AG10803 (cell line): ENCODE measurements around the gene LINC00237.

Experiments
- DNase-seq: peaks from one replicate; pipeline ENCODE4 v3.0.0; 2010; ENCODE audit warnings: low read depth
- H3K4me3 ChIP-seq: 2 replicates; pipeline ENCODE4 v1.5.1; 2011; ENCODE audit warnings: mild to moderate bottlenecking, low read length, control low read depth
- TF ChIP-seq, protein P1 (sequence below): conservative IDR thresholded peaks from 2 replicates; pipeline ENCODE4 v1.5.1; 2011; ENCODE audit warnings: mild to moderate bottlenecking, low read length, control low read depth, inconsistent platforms

The LINC00237 gene

DNA sequence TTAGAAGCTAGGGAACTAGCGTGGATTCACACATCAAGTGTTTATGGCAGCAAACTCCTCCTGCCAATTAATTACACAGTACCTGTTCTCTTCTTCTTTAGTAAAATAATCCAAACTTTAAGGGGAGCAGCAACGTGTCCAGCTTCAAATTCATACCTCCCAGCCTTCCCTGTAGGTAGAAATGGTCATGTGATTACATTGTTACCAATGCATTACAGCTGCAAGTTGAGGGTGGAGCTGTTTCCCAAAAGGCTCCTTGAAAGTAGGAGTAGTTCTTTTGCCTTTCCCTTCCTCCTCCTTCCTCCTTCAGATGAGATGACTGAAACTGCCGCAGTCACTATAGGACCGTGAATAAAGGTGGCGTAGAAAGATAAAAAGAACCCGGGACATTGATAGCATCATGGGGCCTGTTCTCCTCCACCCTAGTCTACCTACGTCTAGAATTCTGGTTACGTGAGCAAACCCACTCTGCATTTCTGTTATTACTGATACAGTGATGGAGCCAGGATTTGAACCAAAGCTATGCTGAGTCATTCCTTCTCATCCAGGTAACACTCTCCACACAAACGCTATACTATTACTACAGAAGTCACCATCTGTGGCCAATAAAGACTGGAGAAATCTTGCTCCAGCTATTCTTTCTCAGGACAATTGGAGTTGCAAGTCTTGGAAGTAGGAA lies 18.2 kb downstream of the LINC00237 start:
- no peak for DNase-seq
- H3K4me3 ChIP-seq: no peak overlapping the region
- TF ChIP-seq, protein P1, sequence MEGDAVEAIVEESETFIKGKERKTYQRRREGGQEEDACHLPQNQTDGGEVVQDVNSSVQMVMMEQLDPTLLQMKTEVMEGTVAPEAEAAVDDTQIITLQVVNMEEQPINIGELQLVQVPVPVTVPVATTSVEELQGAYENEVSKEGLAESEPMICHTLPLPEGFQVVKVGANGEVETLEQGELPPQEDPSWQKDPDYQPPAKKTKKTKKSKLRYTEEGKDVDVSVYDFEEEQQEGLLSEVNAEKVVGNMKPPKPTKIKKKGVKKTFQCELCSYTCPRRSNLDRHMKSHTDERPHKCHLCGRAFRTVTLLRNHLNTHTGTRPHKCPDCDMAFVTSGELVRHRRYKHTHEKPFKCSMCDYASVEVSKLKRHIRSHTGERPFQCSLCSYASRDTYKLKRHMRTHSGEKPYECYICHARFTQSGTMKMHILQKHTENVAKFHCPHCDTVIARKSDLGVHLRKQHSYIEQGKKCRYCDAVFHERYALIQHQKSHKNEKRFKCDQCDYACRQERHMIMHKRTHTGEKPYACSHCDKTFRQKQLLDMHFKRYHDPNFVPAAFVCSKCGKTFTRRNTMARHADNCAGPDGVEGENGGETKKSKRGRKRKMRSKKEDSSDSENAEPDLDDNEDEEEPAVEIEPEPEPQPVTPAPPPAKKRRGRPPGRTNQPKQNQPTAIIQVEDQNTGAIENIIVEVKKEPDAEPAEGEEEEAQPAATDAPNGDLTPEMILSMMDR: no peak

DNA sequence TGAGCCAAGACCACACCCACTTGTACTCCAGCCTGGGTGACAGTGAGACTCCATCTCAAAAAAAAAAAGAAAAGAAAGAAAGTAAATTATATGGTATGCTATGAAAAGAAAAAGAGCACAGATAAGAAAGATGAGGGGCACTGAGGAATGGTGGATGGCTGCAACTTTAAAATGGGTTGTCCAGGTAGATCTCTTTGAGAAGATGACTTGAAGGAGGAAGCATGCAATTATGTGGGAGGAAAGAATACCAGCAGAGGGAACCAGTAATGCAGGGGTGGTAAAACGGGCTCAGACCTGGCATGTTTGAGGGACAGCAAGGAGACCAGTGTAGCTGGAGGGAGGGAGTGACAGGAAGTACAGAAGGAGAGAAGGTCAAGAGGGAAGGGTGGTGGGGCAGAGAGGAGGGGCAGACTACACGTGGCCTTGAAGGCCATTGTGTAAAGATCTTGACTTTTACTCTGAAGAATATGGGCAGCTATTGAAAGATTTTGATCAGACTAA lies 22.3 kb downstream of the LINC00237 start:
- H3K4me3 ChIP-seq: no peak overlapping the region
- no peak for DNase-seq

DNA sequence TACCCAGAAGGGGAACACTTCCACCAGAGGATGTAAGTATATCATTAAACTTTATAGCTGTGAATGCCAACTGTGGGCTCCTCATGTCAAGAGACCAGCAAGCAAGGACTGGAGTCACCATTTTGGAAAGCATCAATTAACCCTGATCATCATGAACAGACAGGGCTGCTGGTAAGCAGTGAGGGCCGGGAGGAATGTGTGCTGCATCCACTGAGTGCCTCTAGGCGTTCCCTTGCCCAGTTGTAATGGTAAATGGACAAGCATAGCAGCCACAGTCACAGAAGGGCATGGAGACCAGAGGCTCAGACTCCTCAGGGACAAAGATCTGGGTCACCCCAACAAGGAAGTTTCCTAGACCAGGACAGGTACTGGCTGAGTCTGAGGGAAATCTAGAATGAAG lies 23.6 kb downstream of the LINC00237 start:
- TF ChIP-seq, protein P1: no peak
- no peak overlapping the region for H3K4me3 ChIP-seq
- no peak for DNase-seq

More for the DNA sequence above, 22.3 kb downstream of the LINC00237 start:
- TF ChIP-seq, protein P1: no peak

DNA sequence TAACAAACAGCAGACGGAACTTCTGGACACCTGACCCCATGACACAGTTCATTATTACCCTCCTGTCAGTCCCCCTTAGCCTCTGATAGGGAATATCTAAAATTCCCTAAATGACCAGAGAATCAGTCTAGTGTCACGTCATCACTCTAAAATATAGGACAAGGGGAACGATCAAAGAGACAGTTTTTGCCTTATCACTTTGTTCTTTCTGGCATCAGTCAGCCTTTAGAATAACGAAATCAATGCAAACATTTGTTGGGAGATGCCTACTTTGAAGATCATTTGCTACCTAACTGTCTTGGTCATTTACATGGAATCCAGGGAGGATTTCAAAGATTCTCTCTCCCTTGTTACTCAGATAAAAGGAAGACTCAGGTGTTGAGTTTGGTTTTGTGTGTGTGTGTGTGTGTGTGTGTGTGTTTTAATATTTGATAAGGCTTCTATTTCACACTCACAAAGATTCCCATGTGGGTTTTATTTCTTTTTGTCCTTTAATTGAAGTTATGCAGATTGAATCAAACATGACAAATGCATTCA lies 28.3 kb downstream of the LINC00237 start:
- no peak for DNase-seq
- no peak overlapping the region for H3K4me3 ChIP-seq
- TF ChIP-seq, protein P1: no peak

DNA sequence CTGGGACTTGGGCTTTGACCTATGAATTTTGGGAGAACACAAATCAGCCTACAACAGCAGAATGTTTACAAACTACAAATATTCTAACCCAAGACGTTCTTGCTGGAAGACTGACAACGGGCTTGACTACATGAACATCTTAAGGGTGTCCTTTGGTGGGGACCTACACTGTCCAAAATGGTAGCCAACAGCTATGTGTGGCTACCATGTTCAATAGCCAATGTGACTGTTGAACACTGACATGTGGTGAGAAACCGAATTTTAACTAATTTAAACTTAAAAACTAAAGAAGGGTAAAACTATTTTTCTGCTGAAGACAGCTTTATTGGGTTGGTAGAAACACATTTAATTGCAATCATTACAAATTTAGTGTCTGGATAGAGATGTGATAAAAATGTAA lies 30.1 kb downstream of the LINC00237 start:
- no peak for DNase-seq
- no peak overlapping the region for H3K4me3 ChIP-seq
- TF ChIP-seq, protein P1: no peak

DNA sequence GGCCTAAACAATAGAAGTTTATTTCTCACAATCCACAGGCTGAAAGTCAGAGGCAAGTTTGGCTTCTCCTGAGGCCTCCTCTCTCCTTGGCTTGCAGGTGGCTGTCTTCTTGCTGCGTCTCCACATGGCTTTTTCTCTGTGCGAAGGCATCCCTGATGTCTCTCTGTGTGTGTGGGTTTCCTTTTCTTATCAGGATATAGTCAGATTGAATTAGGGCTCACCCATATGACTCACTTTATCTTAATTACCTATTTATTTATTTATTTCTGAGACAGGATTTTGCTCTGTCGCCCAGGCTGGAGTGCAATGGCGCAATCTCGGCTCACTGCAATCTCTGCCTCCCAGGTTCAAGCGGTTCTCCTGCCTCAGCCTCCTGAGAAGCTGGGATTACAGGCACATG lies 30.7 kb downstream of the LINC00237 start:
- TF ChIP-seq, protein P1: no peak
- DNase-seq: no peak
- no peak overlapping the region for H3K4me3 ChIP-seq
